IPS DF 4.7 (cell line): ENCODE data around the gene DAPK3.

Experiments used
- DNase-seq: peaks from one replicate; pipeline ENCODE4 v3.0.0-alpha.2; 2013; ENCODE audit warnings: low spot score; ENCODE audit errors: extremely low read depth

DAPK3 gene

GRCh38 chr19:3919793-3920192 is 51.1 kb downstream of the DAPK3 start:
- no peak for DNase-seq

GRCh38 chr19:3916033-3916432 is 54.9 kb downstream of the DAPK3 start:
- DNase-seq = no peak

- no peak for DNase-seq
These were observed 56.7 kb downstream of the DAPK3 start for GRCh38 chr19:3914199-3914598.

- DNase-seq = no peak
These were observed 60.8 kb downstream of the DAPK3 start for GRCh38 chr19:3910105-3910504.
